Measurements from ENCODE around the gene ACTL8.

The ACTL8 gene, protein sequence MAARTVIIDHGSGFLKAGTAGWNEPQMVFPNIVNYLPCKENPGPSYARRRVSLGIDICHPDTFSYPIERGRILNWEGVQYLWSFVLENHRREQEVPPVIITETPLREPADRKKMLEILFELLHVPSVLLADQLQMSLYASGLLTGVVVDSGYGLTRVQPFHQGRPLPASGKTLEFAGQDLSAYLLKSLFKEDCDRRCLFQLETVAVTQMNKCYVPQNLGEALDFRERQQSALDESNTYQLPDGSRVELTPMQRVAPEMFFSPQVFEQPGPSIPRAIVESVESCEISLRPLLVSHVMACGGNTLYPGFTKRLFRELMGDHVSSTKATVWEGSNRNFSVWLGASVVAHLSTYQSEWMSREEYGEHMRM

GRCh38 chr1:17755120-17755519 lies at the start of gene ACTL8:
Gene ACTL8, plus strand, starts transcription at chr1:17755333. Its CDS starts 67,676 bp downstream, at chr1:17823009.
- no peak for DNase-seq

DNA sequence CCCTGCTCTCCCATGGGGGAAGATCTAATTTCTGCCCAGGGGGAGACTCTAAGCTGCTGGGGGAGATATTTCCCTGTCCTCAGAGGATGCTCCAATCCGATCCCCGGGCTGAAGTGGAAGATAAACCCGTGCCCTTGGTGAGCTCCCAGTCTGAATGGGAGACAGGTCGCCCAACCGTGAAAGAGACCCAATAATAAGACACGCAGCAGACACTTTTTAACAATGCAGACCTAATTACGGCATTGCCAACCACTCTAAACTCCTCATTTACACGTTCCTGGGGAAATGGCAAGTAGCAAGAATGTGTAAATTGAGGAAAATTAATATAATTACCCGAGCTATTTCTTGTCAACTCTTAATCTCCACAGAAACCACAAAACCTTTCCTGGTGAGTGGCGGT lies 48.7 kb upstream of the ACTL8 start:
- DNase-seq = no peak

DNA sequence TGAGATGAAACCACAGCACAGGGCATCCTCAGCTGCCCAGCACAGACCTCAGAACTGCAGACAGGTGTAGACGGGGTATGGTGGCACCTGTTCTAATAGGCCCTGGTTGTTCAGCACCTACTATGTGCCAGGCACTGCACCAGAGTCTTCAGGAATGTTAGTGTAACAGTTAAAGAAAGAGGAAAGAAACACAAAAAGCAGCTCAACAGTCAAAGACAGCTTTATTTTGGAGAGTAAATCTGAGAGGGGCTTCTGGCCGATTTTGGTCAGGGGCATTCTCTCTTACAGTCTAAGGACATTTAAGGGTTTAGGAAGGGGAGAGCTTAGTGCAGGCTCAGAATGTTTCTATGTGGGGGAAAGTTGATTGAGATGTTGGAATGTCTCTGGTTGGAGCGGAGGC lies 45.2 kb upstream of the ACTL8 start:
- DNase-seq = no peak

DNA sequence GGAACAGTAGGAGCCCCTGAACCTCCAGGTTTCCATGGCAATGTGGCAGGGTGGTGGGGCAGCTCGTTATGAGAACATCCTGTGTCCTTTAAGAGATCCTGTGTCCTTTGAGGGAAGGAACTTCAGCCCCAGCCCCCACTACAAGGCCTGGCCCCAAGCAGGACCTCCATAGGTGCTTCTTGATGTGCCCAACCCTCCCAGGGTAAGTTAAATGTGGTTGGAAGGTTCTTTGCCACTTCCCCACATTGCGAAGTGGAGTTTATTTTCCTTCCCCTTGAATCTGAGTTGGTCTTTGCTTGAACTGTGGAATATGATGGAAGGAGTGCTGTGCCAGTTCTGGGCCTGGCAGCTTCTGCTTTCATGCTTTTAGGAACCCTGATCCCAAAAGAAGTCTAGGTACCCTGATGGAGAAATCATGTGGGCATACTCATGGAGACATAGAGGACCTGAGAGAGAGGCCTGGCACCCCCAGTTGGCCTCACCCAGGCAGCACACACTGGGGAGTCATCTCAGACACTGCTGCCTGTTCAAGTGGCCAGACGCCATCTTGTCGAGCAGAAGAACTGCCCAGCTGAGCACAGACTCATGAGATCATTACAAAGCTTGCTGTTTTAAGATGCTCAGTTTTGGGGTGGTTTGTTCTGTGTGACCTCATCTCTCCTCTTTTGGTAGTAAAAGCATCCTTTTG lies 44.1 kb upstream of the ACTL8 start:
- no peak for DNase-seq

DNA sequence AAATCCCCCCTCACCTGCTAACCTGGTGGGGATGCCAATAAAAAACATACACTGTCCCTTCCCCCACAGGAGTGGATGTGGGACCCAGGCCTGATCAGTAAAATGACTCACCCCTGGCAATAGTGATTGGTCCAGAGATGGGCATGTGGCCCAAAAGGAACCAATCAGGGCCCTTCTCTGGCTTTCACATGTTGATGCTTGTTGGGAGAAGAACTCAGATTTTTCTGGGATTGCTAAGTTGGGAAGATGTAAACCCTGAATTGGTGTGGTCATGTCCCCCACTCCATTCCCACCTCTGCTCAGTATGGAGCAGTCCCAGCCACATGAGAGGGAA lies 43.6 kb upstream of the ACTL8 start:
- no peak for DNase-seq

DNA sequence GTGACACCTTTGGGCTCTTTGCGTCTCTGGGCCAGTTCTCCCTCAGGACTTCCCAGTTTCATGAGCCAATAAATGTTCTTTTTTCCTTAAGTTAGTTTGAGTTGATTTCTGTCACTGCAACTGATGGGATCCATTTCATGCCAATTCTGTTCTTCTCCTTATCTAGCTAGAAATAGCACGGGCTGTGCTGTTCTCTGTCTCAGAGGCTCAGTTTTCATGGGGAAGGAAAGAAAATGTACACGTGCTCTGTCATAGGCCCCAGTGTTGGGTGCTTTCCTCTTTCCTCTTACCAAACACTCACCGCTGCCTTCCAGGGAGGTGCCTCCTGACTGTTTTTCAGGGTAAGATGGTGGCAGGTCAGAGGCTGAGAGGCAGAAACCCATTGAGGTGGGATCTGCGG lies 43.2 kb upstream of the ACTL8 start:
- DNase-seq = no peak

DNA sequence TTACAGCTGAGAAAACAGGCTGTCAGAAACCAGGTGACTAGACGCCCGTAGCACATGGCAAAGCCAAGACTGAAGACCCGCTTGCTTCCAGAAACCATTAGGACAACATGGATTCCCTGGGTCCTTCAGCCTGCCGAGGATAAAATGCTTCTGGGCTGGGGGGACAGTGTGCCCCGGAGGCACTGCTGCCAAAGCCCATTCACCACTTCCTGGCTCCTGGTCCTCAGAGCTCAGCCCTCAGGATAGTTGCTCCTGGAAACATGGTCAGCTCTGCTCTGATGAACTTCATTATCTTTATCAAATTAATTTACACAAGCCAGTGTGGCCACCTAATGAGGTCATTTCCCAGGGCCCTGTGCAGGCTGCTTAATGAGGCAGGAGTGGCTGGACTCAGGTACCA lies 41.1 kb upstream of the ACTL8 start:
- DNase-seq = no peak

- no peak for DNase-seq
These were observed 37.3 kb upstream of the ACTL8 start for GRCh38 chr1:17717594-17718535.

- DNase-seq = no peak
These were observed 35.3 kb upstream of the ACTL8 start for GRCh38 chr1:17719874-17720273.

GRCh38 chr1:17721444-17721843 lies 33.7 kb upstream of the ACTL8 start:
- no peak for DNase-seq

GRCh38 chr1:17723684-17724083 lies 31.4 kb upstream of the ACTL8 start:
- DNase-seq = no peak

- DNase-seq = no peak
These were observed 31.0 kb upstream of the ACTL8 start for GRCh38 chr1:17724150-17724549.

DNA sequence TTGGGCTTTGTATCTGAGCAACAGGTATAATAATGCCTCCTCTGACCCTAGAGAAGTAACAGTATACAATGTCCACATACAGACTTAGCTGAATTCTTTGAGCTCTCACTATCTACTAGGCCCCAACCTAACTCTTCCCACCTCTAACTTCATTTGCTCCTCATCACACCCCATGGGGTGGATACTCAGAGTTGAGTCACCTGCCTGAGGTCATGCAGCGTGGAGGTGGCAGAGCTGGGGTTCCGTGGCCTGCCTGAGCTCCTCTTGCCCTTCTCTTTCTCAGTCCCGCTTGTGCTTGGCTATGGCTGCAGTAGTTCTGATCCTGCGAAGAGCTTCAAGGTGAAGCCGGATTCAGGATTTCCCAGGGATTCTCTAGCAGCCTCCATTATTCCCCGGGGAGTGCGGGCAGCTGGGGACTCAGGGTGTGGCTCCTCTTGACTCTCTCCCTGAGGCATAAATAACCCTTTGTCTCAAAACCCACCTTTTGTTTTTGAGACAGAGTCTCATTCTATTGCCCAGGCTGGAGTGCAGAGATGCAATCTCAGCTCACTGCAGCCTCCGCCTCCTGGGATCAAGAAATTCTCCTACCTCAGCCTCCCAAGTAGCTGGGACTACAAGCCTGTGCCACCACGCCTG lies 29.9 kb upstream of the ACTL8 start:
- DNase-seq = peak; percentile 5

DNA sequence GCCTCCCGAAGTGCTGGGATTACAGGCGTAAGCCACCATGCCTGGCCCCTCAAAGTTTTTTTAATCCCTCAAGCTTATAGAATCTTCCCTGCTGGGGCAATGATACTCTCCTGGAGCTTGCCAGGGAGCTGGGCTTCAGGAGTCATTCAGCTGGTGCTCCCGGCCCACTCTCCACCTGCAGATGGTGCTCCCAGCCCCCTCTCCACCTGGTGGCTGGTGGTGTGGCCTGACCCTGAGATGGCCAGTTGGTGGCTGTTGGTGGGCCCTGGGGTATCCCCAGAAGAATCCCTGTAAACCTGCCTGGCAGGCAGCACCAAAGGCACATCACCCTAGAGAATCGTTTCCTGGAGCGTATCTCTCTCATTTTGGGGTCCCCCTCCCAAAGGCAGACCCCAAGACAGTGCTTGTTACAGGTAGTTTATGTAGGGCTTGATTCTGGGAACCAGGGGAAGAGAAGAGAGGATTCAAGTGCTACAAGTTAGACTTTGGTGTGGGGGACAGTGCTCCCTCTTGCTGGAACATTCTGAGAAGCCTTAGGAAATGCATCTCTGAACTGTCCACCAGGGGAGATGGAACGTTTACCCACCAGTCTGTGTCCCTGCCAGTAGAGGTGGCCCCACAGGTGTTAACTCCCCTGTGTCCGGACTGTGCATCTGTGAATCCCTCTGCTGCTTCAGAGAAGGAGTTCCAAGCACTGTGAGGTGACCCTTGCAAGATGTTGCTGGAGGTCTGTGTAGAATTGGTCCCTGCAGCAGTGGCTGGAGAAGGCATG lies 29.1 kb upstream of the ACTL8 start:
- DNase-seq = no peak

GRCh38 chr1:17728123-17728712 lies 26.9 kb upstream of the ACTL8 start:
- no peak for DNase-seq

DNA sequence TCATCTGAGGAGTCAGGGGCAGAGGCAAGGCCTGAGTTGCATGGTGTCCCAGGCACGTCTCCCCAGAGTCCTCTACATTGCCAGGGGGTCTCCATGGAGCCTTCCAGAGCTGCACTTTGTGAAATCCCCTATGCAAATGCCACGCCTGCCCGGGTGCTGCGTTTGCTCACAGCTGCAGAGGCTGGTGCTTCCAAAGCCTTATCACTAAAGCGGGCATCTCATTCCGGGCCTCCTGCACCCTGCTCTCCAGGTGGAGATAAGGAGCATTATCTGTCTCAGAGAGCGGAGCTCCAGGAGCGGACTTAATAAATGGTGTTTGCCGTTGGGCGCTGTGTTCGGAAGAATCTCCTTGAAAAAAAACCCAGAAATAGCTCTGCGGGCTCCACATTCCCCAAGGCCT lies 25.9 kb upstream of the ACTL8 start:
- DNase-seq = no peak

- no peak for DNase-seq
These were observed 25.2 kb upstream of the ACTL8 start for GRCh38 chr1:17729909-17730308.

GRCh38 chr1:17731460-17731859 lies 23.7 kb upstream of the ACTL8 start:
- no peak for DNase-seq

- DNase-seq = no peak
These were observed 22.7 kb upstream of the ACTL8 start for GRCh38 chr1:17732475-17732874.

DNA sequence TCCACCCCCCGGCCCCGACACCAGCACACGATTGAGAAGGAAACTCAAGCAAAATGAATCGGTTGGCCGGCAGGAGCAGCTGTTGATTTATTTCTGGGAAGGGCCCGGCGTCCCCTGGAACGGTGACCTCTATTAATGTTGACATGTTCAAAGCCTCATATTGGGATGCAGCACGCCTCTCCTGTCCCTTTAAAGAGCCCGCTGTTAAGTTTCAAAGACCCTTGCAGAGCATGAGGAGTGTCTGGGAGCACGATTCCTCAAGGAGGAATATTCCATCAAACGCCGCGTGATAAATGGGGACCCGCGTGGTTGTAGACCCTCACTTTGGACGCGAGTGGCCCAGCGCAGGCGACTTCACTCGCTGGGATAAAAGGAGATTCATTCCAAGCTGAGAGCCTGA lies 21.5 kb upstream of the ACTL8 start:
- DNase-seq = no peak

GRCh38 chr1:17734609-17735008 lies 20.5 kb upstream of the ACTL8 start:
- DNase-seq = no peak

DNA sequence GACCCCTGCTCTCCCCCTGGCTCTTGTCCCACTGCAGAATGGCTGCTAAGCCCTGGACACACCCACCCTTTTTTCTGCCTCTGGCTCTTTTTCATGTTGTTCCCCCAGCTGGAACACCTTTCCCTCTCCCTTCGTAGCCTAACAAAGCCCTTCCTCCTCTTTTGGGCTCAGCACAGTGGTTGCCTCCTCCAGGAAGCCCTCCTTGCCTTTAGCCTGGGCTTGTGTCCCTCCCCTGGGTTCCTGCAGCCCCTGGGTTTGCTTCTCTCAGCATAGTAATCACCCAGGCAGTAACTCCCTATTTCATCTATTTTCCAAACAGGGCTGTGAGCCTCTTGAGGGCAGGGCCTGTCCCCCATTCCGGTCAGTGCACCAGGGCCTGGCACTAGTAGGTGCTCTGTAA lies 19.8 kb upstream of the ACTL8 start:
- no peak for DNase-seq
